GM23338 (cell line): ENCODE data around the gene TCFL5. TPM values are rescaled to one million over a fixed set of nuclear protein-coding genes. Genes with fewer than 3 reads are reported as not detected.

Experiments used
- ATAC-seq: fragments of 200-7000 bp; cut with Tn5 transposase; 3 replicates; pipeline ENCODE4 v1.9.1; 2020
- DNase-seq: peaks from one replicate; pipeline ENCODE4 v3.0.0-alpha.2; 2015; ENCODE audit warnings: low spot score
- H2AFZ ChIP-seq: fragments of 200-600 bp; sonication (generic); 2 replicates; pipeline ENCODE4 v1.8.0; 2016; ENCODE audit warnings: antibody characterized with exemption, mild to moderate bottlenecking, moderate library complexity
- H3F3A ChIP-seq: fragments of 200-600 bp; sonication (generic); replicated peaks from 2 replicates; pipeline ENCODE4 v1.8.0; 2017; ENCODE audit warnings: antibody characterized with exemption, mixed run types, low read depth
- H3K27ac ChIP-seq: fragments of 200-600 bp; sonication (generic); 2 replicates; pipeline ENCODE4 v1.6.1; 2016; ENCODE audit warnings: low read depth
- H3K27me3 ChIP-seq: fragments of 200-600 bp; sonication (generic); 2 replicates; pipeline ENCODE4 v1.8.0; 2016; ENCODE audit warnings: mild to moderate bottlenecking, mixed run types, moderate library complexity; ENCODE audit not compliant: insufficient read depth
- H3K36me3 ChIP-seq: fragments of 200-600 bp; sonication (generic); 2 replicates; pipeline ENCODE4 v1.8.0; 2016; ENCODE audit warnings: mild to moderate bottlenecking; ENCODE audit not compliant: insufficient read depth
- H3K4me1 ChIP-seq: fragments of 200-600 bp; sonication (generic); 2 replicates; pipeline ENCODE4 v1.8.0; 2016; ENCODE audit warnings: mild to moderate bottlenecking, moderate library complexity; ENCODE audit not compliant: insufficient read depth
- H3K4me2 ChIP-seq: fragments of 200-600 bp; sonication (generic); 2 replicates; pipeline ENCODE4 v1.7.1; 2017; ENCODE audit warnings: mixed run types
- H3K4me3 ChIP-seq: fragments of 200-600 bp; sonication (generic); 2 replicates; pipeline ENCODE4 v1.6.1; 2016; ENCODE audit warnings: mixed run types
- H3K79me2 ChIP-seq: fragments of 200-600 bp; sonication (generic); replicated peaks from 2 replicates; pipeline ENCODE4 v1.8.0; 2017; ENCODE audit warnings: mild to moderate bottlenecking; ENCODE audit not compliant: insufficient read depth
- H3K9me2 ChIP-seq: fragments of 200-600 bp; sonication (generic); 2 replicates; pipeline ENCODE4 v1.8.0; 2017; ENCODE audit not compliant: insufficient read depth
- H4K20me1 ChIP-seq: fragments of 200-600 bp; sonication (generic); replicated peaks from 2 replicates; pipeline ENCODE4 v1.8.0; 2017; ENCODE audit warnings: mild to moderate bottlenecking; ENCODE audit not compliant: insufficient read depth
- H3K27ac Mint-ChIP-seq: 2 replicates; pipeline ENCODE4 v1.8.0; 2020; ENCODE audit warnings: inconsistent platforms, mild to moderate bottlenecking, moderate library complexity, mixed read lengths
- H3K27me3 Mint-ChIP-seq: 3 replicates; pipeline ENCODE4 v1.8.0; 2022; ENCODE audit warnings: low read depth, mild to moderate bottlenecking, moderate library complexity, mixed read lengths, inconsistent platforms; ENCODE audit not compliant: insufficient read depth, poor library complexity
- H3K36me3 Mint-ChIP-seq: 3 replicates; pipeline ENCODE4 v1.8.0; 2021; ENCODE audit warnings: low read depth, mild to moderate bottlenecking, inconsistent platforms, moderate library complexity, mixed read lengths
- H3K4me1 Mint-ChIP-seq: 3 replicates; pipeline ENCODE4 v1.8.0; 2020; ENCODE audit warnings: mild to moderate bottlenecking, inconsistent platforms, mixed read lengths
- H3K4me3 Mint-ChIP-seq: 3 replicates; pipeline ENCODE4 v1.8.0; 2021; ENCODE audit warnings: moderate library complexity, mild to moderate bottlenecking, inconsistent platforms, mixed read lengths
- H3K9me3 Mint-ChIP-seq: 3 replicates; pipeline ENCODE4 v1.8.0; 2020; ENCODE audit warnings: moderate library complexity, mild to moderate bottlenecking, inconsistent platforms, mixed read lengths
- CTCF ChIP-seq, 2 experiments: fragments of 200-600 bp in 1 of 2; sonication (generic) in 1 of 2; conservative IDR thresholded peaks; 2 replicates each; pipeline versions ENCODE4 v1.5.1 to v1.6.1; 2016 to 2017; ENCODE audit warnings: antibody characterized with exemption in 2 of 2, low read depth in 2 of 2, mild to moderate bottlenecking in 2 of 2, moderate library complexity in 1 of 2
- ETS1 ChIP-seq: IDR thresholded peaks from 2 replicates; pipeline ENCODE4 v1.6.1; 2016; ENCODE audit warnings: antibody characterized with exemption
- JUNB ChIP-seq: IDR thresholded peaks from one replicate; pipeline ENCODE4 v1.6.1; 2016; ENCODE audit warnings: antibody characterized with exemption; ENCODE audit not compliant: unreplicated experiment
- ZNF114 ChIP-seq: fragments of 250-450 bp; sonication (Bioruptor Pico); IDR thresholded peaks from 2 replicates; pipeline ENCODE4 v1.5.0; 2020; ENCODE audit warnings: mild to moderate bottlenecking, moderate library complexity
- ZNF462 ChIP-seq: fragments of 250-450 bp; sonication (Bioruptor Pico); IDR thresholded peaks from 2 replicates; pipeline ENCODE4 v1.5.0; 2020; ENCODE audit warnings: mild to moderate bottlenecking, moderate library complexity
- polyA plus RNA-seq: library from polyadenylated mRNA; unstranded; fragments of >200 nt; fragmentation: Nextera tagmentation; extraction: Ambion mirVana; gene quantifications from 2 replicates; pipeline ENCODE4 v1.2.1, GENCODE V29; 2016
- total RNA-seq: library from RNA; depleted of rRNA; stranded (reverse); fragments of >200 nt; shearing (Covaris generic); gene quantifications from 2 replicates; pipeline ENCODE4 v1.2.3, GENCODE V29; 2014

The TCFL5 gene
- total and polyA plus RNA-seq, 2 experiments from 2014 or later, result 5.8 to 19.3 TPM

GRCh38 chr20:62799873-62800272 lies 61.7 kb downstream of the TCFL5 start (continued):
- no peak for TF ChIP-seq CTCF (conservative IDR thresholded peaks at IDR 0.05; ENCODE audit: low read depth in 2 of 2)
- no peak for TF ChIP-seq ZNF462 (CRISPR knock-in tag)
- no peak for TF ChIP-seq ETS1
- no peak for TF ChIP-seq JUNB

- ATAC-seq (no peak), DNase-seq (no peak)
- Histone ChIP-seq H3K79me2 (no peaks in the 10 kb centered on the region), H2AFZ (no peak overlapping the region), H4K20me1 (peaks cover 3% of the 10 kb centered on the region), H3K27me3 (peaks cover 25% of the 10 kb centered on the region), H3K4me3 (no peak overlapping the region), H3K4me1 (peaks cover 12% of the 10 kb centered on the region; the same call in 1 of the 2 replicates), H3K27ac (no peak overlapping the region), H3F3A (peaks cover 17% of the 10 kb centered on the region), H3K36me3 (peaks cover 7% of the 10 kb centered on the region; the same call in 1 of the 2 replicates), H3K9me2 (no peaks in the 10 kb centered on the region), H3K4me2 (no peak overlapping the region)
- Mint-ChIP-seq H3K27me3 (peaks cover 44% of the 10 kb centered on the region), H3K4me1 (peaks cover 3% of the 10 kb centered on the region; the same call in 1 of the 3 replicates), H3K36me3 (peaks cover 30% of the 10 kb centered on the region), H3K9me3 (no peaks in the 10 kb centered on the region), H3K27ac (no peak overlapping the region), H3K4me3 (no peak overlapping the region)
- TF ChIP-seq ZNF114 (CRISPR knock-in tag), result no peak
These were observed 62.2 kb downstream of the TCFL5 start for GRCh38 chr20:62799459-62799858.
